ENCODE data around the gene LHFPL6.

DNA sequence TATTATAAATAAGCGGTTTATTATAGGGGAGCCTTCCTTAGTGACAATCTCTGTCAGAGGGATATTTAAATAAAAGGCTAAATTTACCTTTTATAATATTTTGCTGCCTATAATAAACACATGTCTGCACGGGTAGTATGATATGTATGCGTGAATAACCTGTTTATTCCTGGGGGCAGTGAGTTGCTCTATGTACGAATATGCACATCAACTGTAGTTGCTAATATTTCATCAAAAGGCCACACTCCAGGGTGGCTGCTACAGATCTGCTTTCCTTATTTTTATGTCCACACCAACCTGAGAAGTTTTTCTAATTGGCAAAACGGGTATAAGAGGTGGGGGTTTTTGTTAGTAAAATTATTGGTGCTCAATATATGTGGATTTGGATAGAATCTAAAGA is 192.0 kb downstream of the LHFPL6 start:
- TF ChIP-seq TAF1 (IDR thresholded peaks at IDR 0.05; ENCODE audit: borderline replicate concordance, insufficient read depth, low read length) (no peak), POLR2AphosphoS5 (IDR thresholded peaks at IDR 0.05; ENCODE audit: low read depth, low read length) (no peak)
